GM19043 (cell line): ENCODE measurements around the gene A3GALT2.

Experiments used
- ATAC-seq: cut with Tn5 transposase; IDR thresholded peaks from one replicate; pipeline ENCODE4 v1.9.1; 2021; ENCODE audit warnings: low read depth; ENCODE audit not compliant: unreplicated experiment

A3GALT2 gene

DNA sequence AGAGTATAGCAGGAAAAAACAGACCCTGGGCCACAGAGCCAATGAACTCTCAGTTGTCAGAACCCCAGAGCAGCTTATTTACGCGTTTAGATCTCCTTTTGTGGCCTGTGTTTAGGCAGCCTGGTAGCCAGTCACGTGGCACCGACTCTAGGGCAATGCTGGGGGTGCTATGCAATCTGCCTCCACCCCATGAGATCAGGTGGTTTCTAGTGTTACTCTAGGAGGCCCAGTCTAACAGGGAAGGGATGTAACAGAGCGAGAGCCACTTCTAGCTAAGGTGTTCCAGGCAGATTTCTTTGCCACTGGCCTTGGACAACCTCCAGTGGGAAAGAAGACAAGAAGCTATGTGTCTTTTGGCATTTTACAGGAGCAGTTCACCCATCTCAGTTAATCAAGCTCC is 12.0 kb upstream of the A3GALT2 start:
- ATAC-seq: no peak

DNA sequence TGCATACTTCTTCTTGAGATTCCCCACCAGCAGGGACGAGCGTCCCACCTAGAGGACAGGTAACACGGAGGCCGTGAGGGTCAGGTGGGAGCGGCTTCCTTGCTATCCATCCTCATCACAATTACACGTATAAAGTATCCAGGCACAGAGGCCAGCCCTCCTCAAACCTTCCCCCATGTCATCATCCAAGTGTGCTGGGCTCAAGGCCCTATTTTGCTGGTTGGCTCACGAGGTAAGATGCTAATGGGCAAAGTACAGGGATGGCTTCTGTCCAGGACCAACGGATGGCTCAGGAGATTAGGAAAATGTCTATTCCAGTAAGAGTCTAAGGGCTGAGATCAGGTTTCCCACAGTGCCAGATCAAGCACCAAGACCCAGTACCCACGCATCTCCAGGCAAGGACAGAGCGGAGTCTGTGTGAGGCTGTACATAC is 11.5 kb upstream of the A3GALT2 start:
- ATAC-seq: no peak

DNA sequence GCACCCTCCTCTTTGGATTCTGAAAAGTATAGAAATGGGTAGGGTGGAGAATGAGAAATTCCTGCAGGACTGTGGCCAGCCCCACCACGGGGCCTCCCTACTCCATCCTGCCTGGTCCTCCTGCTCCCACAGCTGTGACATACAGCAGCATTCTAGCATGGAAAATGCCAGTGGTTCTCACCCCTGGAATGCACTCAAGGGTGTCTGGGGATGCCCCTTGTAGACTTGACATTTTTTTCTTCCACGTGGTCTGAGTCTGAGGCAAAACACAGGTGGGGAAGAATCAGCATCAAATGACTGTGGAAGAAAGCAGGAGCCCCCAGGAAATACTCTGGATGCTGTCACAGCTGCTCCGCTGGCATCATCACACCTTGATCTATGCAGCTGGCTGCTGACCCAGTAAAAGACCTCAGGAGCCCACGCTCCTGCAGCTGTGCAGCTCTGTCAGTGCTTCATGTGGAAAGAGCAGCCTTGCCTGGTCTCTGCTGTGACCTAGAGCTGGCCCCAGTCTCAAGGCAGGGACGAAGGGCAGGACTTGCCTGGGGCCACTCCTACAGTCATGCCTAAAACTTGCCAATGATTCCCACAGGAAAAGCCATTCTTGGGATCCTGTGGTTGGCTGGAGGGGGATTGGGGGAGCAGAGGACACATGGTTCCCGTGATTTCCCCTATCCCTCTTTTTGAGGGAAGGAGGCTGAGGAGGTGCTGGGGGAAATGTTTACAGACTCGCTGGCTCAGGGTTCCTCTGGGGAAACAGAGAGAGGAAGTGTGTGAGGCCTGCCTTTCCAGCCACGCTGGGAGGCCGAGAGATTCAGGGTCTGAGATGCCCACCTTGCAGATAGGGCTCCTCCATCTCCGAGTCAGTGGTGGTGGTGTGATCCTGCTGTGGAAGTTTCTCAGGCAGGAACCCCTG is 10.8 kb upstream of the A3GALT2 start:
- ATAC-seq: no peak

DNA sequence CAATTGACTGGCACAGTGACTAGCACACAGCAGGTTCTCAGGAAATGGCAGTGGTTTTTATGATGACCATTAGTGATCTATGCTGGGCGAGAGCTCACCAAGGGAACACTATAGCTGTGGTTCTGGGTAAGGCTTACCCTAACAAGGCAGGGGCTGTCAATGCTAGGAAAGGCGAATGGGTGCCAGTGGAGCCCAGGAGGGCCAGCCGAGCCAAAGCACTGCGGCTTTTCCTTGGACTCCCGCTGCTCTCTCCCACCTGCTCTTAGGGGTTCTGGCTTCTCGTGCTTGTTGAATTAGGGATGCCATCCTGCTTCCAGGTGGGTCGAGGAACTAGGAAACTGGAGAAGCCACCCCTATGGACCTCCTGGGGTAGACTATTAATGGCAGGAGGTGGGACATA is 10.0 kb upstream of the A3GALT2 start:
- ATAC-seq: no peak

DNA sequence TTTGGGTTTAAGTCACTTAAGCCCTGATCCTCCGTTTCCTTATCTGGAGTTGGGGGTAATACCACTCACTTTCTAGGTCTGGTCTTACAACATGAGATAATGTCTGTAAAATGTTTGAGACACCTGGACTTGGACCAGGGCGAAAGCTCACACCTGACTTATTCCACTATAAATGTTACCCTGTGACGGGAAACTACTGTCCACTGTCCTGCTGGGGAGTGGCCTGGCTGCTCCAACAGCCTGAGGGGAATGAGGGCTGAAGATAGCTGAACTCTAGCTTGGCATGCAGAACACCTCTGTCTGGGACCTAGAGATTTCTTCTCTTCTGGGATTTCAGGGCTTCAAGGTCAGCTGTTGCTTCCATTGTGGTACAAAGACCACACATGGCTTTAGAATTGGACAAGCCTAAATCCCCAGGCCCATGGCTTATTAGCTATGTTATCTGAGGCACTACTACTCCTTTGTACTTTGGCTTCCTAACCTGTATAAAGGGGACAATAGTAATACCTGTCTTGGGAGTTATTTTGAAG is 9.5 kb upstream of the A3GALT2 start:
- no peak for ATAC-seq

DNA sequence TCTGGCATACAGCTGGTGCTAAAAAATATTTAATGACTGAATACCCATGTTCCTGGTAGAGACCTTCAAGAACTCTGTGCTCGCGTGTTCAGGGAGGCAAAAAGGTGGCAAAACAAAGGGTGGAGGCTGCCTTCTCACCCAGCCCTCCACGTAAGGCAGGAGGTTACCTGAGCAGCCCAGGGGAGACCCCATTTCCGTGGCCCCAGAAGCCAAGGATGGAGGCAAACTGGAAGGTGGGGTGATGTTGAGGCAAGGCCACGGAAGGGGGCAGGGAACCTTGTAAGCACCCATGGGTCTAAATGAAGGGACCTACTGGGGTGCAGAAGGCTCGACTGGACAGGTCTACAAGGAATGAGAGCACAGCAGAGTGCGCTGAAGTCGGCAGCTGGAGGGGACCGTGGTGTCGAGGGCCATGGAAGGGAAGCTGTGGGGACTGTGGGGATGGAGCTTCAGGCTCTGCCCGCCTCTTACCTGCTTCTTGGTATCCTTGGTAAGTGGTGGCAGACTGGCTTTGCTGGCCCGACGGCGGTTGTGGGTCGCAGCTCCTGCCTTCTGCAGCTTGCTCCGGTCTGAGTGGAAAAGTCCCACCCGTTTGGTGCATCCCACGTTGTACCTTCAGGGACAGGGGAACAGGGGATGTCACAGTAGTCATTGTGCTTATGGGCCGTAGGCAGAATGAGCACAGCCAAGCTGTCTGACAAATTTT is 8.9 kb upstream of the A3GALT2 start:
- ATAC-seq: no peak

DNA sequence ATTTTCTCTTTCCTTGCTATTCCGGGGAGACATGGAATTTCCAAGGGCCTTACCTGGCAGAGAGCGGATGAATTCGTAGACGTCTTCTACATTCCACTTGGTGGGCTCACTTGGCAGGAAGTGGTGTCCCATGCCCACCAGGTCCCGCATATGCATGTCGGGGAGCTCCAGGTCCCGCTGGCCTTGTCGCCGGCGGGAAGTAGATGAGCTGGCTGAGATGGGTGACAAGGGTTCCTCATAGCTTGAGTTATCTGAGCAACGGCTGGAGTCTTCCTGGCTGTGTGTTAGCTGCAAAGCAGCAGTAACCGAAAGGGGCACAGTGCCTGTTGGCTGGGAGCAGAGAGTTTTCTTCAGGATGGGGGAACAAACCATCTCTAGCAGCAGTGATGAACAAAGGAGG is 7.9 kb upstream of the A3GALT2 start:
- no peak for ATAC-seq

DNA sequence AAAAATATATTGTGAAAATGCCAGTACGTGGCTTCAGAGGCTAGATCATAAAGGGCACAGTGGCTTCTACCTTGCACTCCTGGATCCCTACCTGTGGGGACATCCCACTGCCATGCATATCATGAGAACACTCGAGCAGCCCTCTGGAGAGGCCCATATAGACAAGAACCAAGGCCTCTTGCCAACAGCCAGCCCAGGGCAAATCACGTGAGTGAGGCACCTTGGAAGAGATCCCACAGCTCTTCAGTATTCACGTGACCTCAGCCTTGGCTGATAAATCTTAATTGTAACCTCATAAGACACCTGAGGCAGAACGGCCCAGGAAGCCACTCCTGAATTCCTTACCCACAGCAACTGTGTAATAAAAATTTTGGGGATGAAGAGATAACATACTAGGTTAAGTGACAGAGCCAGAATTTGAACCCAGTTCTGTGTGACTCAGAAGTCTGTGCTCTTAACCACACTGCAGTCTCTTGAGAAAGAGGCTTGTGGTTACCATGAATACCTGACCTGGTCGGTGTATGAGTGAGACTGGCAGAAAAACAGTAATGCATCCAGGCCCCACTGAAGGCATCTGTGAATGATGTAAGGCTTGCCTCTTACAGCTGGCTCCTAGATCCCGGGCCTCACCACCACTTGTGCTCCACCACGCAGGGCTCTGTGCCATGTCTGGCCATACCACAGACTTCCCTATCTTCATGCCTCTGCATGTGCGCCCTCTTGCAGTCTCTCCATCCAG is 6.9 kb upstream of the A3GALT2 start:
- ATAC-seq: no peak

DNA sequence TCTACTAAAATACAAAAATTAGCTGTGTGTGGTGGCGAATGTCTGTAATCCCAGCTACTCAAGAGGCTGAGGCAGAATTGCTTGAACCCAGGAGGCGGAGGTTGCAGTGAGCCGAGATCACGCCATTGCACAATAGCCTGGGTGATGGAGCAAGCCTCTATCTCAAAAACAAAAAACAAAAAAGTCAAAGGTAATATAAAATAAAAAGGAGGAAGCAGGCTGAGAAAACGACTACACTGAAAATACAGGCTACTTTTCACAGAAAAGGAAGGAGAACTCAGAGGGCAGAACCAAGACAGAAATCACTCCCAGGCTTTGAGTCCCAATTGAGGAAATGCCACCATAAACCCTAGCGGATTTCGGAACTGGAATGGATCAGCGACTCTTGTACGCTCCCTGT is 5.9 kb upstream of the A3GALT2 start:
- ATAC-seq: no peak

DNA sequence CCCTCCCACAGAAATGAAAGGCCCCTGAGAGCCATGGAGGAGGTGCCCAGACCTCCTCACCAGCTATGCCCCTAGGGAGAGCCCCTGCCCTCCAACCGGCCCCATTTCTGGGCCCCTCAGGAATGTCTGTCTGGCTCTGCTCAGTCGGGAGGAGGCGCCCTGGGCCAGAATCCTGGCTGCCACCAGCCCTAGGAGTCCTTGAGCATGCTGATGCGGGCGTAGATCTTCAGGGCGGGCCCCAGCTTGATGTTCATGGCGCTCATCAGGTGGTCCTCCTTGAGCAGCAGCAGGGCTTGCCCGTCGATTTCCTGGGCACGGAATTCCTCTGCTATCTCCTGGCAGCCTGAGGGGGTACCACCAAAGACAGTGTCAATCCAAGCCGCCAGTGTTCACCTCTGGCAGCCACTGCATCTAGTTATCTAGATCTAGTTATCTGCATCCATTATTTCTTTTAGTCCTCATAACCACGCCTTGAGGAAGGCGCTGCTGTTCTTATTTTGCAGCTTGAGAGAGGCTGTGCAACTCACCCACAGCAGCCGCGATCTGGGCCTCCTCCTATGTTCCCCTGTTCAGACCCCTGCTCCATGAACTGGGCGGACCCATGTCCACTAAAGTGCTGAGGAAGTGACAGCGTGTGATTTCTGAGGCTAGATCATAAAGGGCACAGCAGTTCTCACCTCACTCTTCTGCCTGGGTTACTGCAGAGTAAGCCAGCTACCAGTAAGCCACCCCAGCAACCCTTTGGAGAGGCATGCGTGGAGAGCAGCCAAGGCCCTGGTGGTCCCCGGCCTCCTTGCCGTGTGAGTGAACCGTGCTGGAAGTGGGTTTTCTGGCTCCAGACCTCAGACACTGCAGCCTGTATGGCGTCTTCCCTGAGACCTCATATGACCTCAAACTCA is 4.0 kb upstream of the A3GALT2 start:
- ATAC-seq: no peak

DNA sequence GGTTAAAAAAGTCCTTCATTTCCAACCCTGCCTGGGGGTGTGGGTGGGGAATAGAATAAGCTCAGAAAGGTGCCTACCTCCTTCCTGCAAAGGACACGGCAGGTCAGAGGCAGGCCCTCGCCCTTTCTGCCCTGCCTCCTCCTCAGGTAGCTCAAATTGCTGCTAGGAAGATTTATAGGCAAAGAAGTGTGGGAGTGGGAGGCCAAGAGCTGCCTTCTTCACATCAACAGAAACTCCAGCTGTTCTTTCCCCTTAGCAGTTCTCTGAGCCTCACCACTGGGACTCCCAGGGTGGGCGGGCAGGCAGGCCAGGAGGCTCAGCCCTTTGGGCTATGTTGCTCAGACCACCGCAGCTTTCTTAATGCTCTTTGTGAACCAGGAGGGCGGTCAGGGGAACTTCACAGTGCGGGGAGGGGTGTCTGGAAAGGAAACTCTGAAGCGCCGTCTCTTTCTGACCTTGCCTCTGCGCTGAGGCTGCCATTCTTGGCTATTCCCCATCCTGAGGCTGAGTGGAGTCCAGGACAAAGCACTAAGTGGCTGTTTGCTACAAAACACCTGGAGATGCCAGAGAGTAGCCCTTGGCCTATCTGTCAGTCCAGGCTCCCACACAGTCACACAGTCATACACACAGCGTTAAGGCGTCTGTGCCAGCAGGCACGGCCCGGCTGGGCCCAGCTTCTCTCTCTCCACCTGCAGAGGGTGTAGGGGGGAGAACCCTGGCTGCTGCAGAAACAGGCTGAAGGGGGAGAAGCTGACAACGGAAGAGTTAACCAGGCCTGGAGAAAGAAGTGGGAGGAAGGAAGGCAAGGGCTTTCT is 3.0 kb upstream of the A3GALT2 start:
- ATAC-seq: no peak

DNA sequence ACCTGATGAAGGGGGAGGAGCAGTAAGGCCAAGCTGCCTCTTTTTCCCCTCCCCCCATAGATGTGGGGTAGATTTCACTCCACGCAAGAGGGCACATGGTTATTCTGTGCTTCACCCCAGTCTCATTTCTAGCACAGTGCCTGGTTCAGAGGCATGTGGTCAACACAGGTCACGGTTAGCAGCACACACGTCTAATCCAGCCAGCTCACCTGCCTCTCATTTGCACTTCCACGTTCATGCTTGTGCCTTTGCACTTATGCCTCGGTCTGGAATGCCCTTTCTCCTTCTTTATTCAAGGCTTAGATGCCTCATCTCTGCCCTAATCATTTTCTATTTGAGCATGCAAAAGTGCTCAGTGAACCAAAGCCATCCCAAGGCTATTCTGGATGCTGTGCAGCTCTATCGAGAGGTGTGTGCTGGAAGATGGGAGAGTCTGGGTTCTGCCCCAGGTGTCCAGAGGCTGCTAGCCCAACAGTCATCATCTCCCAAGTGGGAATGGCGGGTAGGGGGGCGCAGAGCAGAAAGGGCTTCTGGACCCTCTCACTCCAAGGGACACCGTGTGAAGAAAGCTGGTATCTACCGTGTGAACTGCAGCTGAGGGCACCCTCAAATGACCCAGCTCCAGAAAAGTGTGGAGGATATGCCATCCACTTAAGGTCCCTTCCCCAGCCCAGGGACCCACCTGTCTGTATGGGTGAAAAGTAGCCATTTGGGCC is 2.1 kb upstream of the A3GALT2 start:
- no peak for ATAC-seq

DNA sequence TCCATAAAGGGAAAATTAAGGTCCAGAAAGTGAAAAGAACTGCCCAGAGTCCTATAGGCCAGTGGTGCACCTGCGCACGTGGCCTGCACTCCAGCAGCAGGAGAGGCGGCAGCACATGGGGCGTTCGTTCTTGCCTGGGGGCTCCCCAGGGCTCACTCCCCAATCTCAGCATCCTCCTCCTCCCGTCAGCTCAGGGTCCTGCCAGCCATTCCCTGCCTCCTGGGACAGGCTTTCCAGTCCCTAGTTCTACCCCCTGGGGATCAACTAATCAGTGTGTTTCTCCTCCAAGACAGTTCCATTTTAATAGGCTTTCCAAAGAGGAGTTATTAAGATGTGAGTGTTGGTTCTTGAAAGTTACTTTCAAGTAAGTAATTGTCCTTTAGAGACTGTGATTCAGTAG is 1.2 kb upstream of the A3GALT2 start:
- ATAC-seq: no peak

DNA sequence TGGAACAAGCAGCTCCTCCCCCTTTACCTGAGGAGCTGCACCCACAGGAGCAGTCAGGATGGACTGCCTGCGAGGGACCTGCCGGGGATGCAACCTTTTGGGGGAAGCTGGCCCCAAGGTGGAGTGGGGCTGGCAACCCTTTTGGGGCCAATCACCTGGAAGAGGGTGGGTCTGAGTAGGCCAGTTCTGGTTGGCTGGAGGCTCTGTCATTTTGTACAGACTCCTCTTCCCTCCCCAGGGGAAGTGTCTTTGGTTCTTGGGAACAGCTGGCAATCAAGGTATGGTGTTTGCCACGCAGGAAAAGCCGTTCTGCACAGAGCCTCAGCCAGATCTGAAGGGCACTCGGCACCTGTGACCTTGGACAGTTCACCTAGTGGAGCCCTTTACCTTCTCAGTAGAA is 280 bp upstream of the A3GALT2 start:
- ATAC-seq: no peak

DNA sequence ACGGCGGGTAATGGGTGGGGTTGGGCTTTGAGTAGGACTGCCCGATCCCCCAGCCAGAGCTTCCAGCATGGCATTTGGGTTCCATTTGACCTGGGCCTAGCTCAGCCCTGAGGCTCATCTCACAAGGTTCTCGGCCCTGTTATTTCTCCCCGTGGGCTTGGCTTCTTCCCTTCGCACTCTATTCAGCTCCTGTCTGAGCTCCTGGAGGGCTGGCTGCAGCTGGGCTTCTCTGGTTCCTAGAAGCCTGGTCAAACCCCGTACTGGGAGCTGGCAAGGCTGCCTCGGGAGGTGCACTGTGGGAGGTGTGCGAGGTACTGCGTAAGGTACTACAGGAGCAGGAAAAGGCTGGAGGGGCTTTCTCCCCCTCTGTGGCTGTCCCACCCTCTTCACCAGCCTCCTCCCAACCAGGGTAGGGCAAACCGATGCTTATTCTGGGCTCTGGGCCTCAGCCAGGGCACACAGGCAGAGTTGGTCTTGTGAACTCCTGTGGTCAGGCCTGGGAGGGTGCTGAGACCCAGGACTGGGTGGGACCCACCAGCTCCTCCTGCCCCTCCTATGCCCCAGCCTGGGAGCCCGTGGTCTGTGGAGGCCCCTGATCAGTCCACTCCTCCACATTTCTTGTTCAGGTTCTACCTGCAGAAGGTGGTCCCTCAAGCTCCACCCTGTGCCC is 814 bp downstream of the A3GALT2 start:
- no peak for ATAC-seq

DNA sequence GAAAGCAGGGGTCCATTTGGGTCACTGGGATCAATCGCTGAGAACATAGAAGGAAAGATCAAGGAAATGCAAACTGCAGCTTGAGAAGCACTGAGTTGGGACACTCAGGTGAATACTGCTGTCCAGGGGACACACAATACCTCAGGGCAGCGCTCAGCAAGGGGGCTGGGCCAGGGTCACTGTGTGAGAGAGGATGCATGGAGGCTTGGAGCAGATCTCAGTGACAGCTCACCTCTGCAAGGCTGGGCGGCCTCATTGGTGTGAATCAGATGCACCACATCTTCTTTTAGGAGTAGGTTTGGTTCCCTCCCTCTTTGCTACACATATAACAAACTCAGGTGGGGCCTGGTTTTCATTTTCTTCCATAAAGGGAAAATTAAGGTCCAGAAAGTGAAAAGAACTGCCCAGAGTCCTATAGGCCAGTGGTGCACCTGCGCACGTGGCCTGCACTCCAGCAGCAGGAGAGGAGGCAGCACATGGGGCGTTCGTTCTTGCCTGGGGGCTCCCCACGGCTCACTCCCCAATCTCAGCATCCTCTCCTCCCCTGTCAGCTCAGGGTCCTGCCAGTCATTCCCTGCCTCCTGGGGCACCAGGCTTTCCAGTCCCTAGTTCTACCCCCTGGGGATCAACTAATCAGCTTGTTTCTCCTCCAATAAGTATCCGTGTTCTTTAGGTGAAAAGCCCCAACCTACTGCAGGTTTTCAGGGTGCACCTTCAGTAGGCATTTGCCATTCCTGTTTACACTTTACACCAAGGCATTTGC is 1.5 kb downstream of the A3GALT2 start:
- ATAC-seq: no peak

DNA sequence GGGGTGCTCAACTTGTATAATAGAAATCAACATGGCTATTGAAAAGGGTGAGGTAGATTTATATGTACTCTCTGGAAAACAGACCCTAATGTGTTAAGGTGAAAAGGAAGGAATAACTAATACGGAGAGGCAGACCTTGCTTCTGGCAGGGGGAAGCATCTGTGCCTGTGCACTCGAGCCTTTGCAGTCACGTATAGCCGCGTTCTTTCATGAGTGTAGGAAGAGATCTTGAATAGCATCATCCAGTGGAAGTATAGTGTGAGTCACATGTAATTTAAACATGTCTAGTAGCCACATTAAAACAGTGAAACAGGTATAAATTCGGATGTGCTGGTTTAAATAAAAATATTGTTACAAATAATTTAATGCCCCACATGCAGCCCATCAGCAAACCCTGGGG is 3.0 kb downstream of the A3GALT2 start:
- ATAC-seq: no peak
